ENCODE data around the gene RNF114.

Gene RNF114

GRCh38 chr20:49889001-49889934, 46.9 kb upstream of the RNF114 start:
- no peak for TF ChIP-seq CTCF (IDR thresholded peaks at IDR 0.05; ENCODE audit: unreplicated experiment in 3 of 3)
- peak overlapping the region in 1 of 3 experiments; percentile 36 for H3K4me3 Mint-ChIP-seq
- H3K4me1 Mint-ChIP-seq: peaks cover 70% of the 10 kb centered on the region
- peak overlapping the region; percentile 64 to 95 (median 93) for H3K27ac Mint-ChIP-seq
- no peaks in the 10 kb centered on the region for H3K27me3 Mint-ChIP-seq (ENCODE audit: low read depth)
- peaks cover 8% of the 10 kb centered on the region for H3K36me3 Mint-ChIP-seq (ENCODE audit: low read depth)
- H3K9me3 Mint-ChIP-seq: no peaks in the 10 kb centered on the region

DNA sequence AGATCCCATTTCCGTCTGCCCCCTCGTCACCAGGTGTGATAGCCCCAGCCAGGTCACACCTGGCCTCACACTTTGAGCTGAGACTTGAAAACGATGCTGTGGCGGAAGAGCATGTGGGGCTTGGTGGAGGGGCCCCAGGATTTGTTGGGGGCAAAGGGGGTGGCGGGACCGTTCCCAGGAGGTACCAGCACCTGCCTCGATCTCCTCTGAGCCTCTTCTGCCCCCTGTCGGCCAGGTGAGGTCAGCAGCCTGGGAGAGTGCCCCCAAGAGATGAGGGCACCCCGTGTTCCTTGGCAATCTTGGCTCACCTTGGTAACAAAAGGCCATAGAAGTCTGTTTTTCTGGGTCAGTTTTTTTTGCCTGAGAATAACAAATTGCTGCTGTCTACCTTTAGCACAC, 46.3 kb upstream of the RNF114 start:
- H3K27ac Mint-ChIP-seq: peak overlapping the region; percentile 93 to 95 (median 94)
- peak in 1 of 3 experiments; percentile 10 for TF ChIP-seq CTCF (IDR thresholded peaks at IDR 0.05; ENCODE audit: unreplicated experiment in 3 of 3)
- peaks cover 8% of the 10 kb centered on the region for H3K36me3 Mint-ChIP-seq (ENCODE audit: low read depth)
- peak overlapping the region; percentile 17 to 72 (median 62) for H3K4me3 Mint-ChIP-seq
- no peaks in the 10 kb centered on the region for H3K27me3 Mint-ChIP-seq (ENCODE audit: low read depth)
- peaks cover 70% of the 10 kb centered on the region for H3K4me1 Mint-ChIP-seq
- H3K9me3 Mint-ChIP-seq: no peaks in the 10 kb centered on the region

DNA sequence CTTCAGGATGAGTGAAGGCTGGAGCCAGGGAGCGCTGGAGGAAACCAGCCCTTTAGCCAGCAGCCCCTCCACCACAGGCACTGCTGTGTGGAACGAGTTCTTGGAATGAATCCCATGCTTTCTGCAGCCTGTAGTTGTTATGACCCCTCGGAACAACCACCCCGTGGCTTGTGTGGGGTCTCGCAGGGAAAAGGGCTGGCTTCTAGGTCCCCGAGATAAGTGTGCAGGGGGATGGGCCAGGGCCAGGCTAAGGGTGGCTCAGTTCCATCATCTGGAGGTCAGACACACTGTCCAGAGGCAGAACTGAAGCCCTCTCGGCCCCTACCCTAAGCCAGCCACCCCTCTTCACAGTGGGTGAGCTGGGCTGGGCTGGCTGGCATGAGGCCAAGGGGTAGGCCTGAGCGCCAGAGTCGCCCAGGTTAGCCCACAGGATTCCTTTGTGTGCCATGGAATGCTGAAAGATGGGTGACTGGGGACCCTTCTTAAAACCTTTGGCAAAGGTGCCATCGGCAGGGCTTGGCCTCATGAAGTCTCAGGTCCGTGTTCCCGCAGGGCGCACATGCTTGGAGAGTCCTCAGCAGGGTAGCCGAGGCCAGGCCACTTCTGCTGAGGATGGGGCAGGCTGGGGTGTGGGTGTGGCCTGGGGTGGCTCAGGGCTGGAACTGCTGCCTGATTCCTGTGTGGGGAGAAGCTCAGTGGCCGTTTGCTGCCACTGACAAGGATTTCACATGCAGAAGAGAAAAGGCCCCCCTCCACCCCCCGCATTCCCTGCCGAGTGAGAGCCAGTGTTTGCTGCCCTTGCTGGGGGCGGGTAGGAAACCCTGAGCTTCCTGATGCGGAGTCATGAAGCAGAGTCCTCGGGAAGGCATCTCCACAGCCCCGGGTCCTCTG, 45.5 kb upstream of the RNF114 start:
- H3K4me1 Mint-ChIP-seq: peaks cover 70% of the 10 kb centered on the region
- H3K36me3 Mint-ChIP-seq (ENCODE audit: low read depth): peaks cover 8% of the 10 kb centered on the region
- H3K9me3 Mint-ChIP-seq: no peaks in the 10 kb centered on the region
- H3K27ac Mint-ChIP-seq: peak overlapping the region; percentile 93 to 95 (median 94)
- TF ChIP-seq CTCF (IDR thresholded peaks at IDR 0.05; ENCODE audit: unreplicated experiment in 3 of 3): no peak
- peak overlapping the region; percentile 17 to 72 (median 62) for H3K4me3 Mint-ChIP-seq
- no peaks in the 10 kb centered on the region for H3K27me3 Mint-ChIP-seq (ENCODE audit: low read depth)

- Mint-ChIP-seq H3K9me3 (no peaks in the 10 kb centered on the region), H3K4me1 (peaks cover 65% of the 10 kb centered on the region), H3K27ac (peak overlapping the region; percentile 93 to 95 (median 94)), H3K36me3 (ENCODE audit: low read depth) (peaks cover 4% of the 10 kb centered on the region), H3K4me3 (peak overlapping the region in 2 of 3 experiments; percentile 13 to 30), H3K27me3 (ENCODE audit: low read depth) (no peaks in the 10 kb centered on the region)
- TF ChIP-seq CTCF (IDR thresholded peaks at IDR 0.05; ENCODE audit: unreplicated experiment in 3 of 3): no peak
Measured at GRCh38 chr20:49891476-49892110, 44.6 kb upstream of the RNF114 start.

GRCh38 chr20:49892260-49892659, 43.9 kb upstream of the RNF114 start:
- Mint-ChIP-seq H3K9me3 (no peaks in the 10 kb centered on the region), H3K4me3 (no peak overlapping the region), H3K27ac (peak overlapping the region in 2 of 3 experiments; percentile 93 to 94), H3K36me3 (ENCODE audit: low read depth) (peaks cover 4% of the 10 kb centered on the region), H3K27me3 (ENCODE audit: low read depth) (no peaks in the 10 kb centered on the region), H3K4me1 (peaks cover 59% of the 10 kb centered on the region)
- TF ChIP-seq CTCF (IDR thresholded peaks at IDR 0.05; ENCODE audit: unreplicated experiment in 3 of 3): no peak

Data from nephron (organoid).